ENCODE measurements around the gene HLA-A. TPM values are rescaled to one million over a fixed set of nuclear protein-coding genes. Genes with fewer than 3 reads are reported as not detected.

The HLA-A gene
- total and polyA plus RNA-seq, 7 donors, result 279 to 2,938 (median 402) TPM

DNA sequence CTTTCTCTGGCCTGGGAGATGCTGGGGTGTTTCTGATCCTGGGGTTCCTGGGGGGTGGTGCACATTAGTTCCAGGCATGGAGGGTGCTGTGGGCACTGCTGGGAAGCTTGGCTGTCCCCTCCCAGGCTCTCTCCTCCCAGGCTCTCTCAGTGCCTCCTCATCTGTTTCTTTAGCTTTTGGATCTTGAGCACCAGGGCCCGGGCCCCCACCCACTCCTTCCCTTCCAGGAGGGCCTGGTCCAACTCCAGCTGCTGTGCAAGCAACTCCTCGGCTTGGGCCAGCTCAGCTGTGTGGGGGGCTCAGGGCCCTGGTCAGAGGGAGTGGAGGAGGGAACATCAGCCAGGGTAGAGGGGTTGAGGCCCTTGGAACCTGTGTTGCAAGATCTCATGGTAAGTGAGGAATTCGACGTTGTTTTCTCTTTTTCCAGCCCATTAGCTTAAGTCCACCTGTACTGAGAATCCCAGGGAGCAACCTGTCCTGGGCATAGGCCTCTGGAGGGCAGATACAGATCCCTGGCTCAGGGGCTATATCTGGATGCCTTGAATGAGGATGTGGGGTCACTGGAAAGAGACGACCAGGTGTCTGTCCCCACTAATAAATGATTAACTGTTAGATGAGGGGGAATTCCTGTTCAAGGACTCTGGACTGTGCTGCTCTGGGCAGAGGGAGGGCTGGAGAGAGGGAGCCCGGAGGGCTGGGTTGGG, 34.5 kb upstream of the HLA-A start:
- intact Hi-C loops (cut with DNase I), result no loop called here
- H3K27ac ChIP-seq, result no peak overlapping the region
- WGBS, 2 donors, result 10 to 45% methylated on average over 6 of the region's 6 CpGs

DNA sequence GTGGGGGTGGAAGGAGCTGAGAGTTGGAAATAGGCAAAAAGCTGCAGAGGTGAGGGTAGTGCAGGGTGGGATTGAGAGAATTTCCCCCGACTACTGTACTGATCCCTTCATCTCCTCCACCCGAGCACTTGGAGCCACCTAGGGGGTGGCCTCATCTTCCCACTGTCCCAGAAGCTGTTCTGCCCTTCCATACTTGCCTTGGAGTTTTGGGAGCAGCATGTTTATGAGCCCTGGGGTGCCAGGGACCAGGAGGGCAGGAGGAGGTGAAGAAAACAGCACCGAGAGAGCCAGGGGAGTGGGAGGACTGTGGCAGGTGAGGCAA, 34.0 kb upstream of the HLA-A start:
- H3K27ac ChIP-seq, result no peak overlapping the region
- WGBS, 2 donors, result 69 to 83% methylated on average over 3 of the region's 3 CpGs
- no peaks in the 10 kb centered on the region for H3K27me3 ChIP-seq
- no peak for TF ChIP-seq POLR2AphosphoS5 (IDR thresholded peaks at IDR 0.05)
- TF ChIP-seq EP300 (IDR thresholded peaks at IDR 0.05), result no peak
- no peak overlapping the region for H3K4me3 ChIP-seq
- DNase-seq, result no peak
- H3K4me1 ChIP-seq, result no peaks in the 10 kb centered on the region
- H3K36me3 ChIP-seq, result no peaks in the 10 kb centered on the region
- intact Hi-C loops (cut with DNase I), result no loop called here
- no peaks in the 10 kb centered on the region for H3K9me3 ChIP-seq

More for the DNA sequence above, 34.5 kb upstream of the HLA-A start:
- Histone ChIP-seq H3K9me3 (no peaks in the 10 kb centered on the region), H3K36me3 (no peaks in the 10 kb centered on the region), H3K4me1 (no peaks in the 10 kb centered on the region), H3K4me3 (no peak overlapping the region), H3K27me3 (no peaks in the 10 kb centered on the region)
- DNase-seq, result no peak
- TF ChIP-seq POLR2AphosphoS5 (IDR thresholded peaks at IDR 0.05) (no peak), CTCF (IDR thresholded peaks at IDR 0.05) (no peak), POLR2A (IDR thresholded peaks at IDR 0.05) (no peak), EP300 (IDR thresholded peaks at IDR 0.05) (no peak)

DNA sequence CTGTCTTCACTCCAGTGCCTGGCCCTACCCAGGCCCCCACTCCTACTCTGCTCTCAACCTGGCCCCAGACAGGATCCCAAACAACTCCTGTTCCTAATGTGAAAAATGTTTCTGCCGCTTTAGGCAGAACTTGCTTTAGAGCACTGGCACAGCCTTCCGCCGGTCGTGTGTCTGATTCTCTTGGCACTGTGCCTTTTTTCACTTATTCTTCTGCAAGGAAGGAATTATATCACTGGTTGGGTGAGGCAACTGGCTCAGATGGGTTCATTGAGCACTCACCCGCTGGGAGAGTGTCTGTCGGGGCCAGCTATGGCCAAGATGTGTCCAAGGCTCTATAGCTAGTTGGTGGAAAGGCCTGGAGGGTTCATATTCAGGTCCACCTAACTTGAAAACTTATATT, 33.6 kb upstream of the HLA-A start:
- Histone ChIP-seq H3K4me3 (no peak overlapping the region), H3K4me1 (no peaks in the 10 kb centered on the region), H3K27ac (no peak overlapping the region), H3K9me3 (no peaks in the 10 kb centered on the region), H3K36me3 (no peaks in the 10 kb centered on the region), H3K27me3 (no peaks in the 10 kb centered on the region)
- TF ChIP-seq POLR2AphosphoS5 (IDR thresholded peaks at IDR 0.05), result no peak
- WGBS, 2 donors, result 27 to 62% methylated on average over 6 of the region's 6 CpGs
- no peak for DNase-seq
- intact Hi-C loops (cut with DNase I), result no loop called here

- H3K9me3 ChIP-seq, result no peaks in the 10 kb centered on the region
- WGBS, 2 donors, result 12 to 39% methylated on average over 1 of the region's 1 CpG
- TF ChIP-seq POLR2A (IDR thresholded peaks at IDR 0.05), result no peak
- TF ChIP-seq POLR2AphosphoS5 (IDR thresholded peaks at IDR 0.05), result no peak
- no peak for TF ChIP-seq CTCF (IDR thresholded peaks at IDR 0.05)
- no peak for TF ChIP-seq EP300 (IDR thresholded peaks at IDR 0.05)
- no peak overlapping the region for H3K27ac ChIP-seq
- DNase-seq, result no peak
- no peak overlapping the region for H3K4me3 ChIP-seq
- no peaks in the 10 kb centered on the region for H3K36me3 ChIP-seq
- intact Hi-C loops (cut with DNase I), result no loop called here
- no peaks in the 10 kb centered on the region for H3K27me3 ChIP-seq
- H3K4me1 ChIP-seq, result no peaks in the 10 kb centered on the region
Observed at GRCh38 chr6:29909985-29910384, 32.3 kb upstream of the HLA-A start.

DNA sequence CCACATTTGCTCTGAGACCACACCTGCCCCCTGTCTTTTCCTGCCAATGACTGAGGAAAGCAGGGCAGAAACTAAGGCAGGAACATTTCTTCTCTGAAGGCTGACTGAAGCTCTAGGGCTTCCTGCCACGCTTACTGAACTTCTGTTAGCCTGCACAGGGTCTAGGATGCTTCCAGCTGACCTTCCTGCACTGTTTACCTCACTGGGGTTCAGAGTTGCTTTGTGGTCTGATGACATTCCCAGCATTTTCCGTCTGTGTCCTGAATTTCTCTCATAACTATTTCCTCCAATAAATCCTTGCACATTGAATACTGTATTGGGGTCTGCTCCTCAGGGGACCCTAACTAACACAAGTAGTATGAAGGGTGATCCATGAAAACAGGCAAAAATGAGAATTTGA, 29.5 kb upstream of the HLA-A start:
- H3K36me3 ChIP-seq, result no peaks in the 10 kb centered on the region
- H3K4me1 ChIP-seq, result no peaks in the 10 kb centered on the region
- no peaks in the 10 kb centered on the region for H3K9me3 ChIP-seq
- no peak overlapping the region for H3K27ac ChIP-seq
- no peak overlapping the region for H3K4me3 ChIP-seq
- no peak for DNase-seq
- intact Hi-C loops (cut with DNase I), result no loop called here
- H3K27me3 ChIP-seq, result no peaks in the 10 kb centered on the region
- WGBS, 2 donors, result 79 to 84% methylated on average over 2 of the region's 2 CpGs
- TF ChIP-seq POLR2AphosphoS5 (IDR thresholded peaks at IDR 0.05) (no peak), EP300 (IDR thresholded peaks at IDR 0.05) (no peak), CTCF (IDR thresholded peaks at IDR 0.05) (no peak), POLR2A (IDR thresholded peaks at IDR 0.05) (no peak)

DNA sequence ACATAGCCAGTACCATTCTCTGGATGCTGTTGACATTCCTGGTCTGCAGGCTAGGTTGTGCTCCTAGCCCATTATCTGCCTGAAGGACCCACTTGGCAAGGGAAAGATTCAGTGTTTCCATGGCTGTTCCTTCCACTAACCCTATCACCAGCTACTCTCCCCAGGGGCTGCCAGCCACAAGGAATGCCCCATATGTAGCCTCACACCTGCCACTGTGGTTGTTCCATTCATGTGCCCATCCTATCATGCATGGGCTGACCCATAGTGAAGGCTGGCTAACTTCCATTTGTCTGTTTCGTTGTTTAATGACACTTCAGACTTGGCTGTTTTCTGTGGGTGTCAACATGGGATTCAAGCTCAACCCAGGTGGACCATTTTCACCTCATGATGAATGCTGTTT, 25.6 kb upstream of the HLA-A start:
- intact Hi-C loops (cut with DNase I), result no loop called here
- H3K27me3 ChIP-seq, result no peaks in the 10 kb centered on the region
- H3K4me3 ChIP-seq, result no peak overlapping the region
- 59 to 87% methylated on average over 1 of the region's 1 CpG for WGBS, 2 donors
- no peaks in the 10 kb centered on the region for H3K36me3 ChIP-seq
- no peaks in the 10 kb centered on the region for H3K4me1 ChIP-seq
- H3K9me3 ChIP-seq, result no peaks in the 10 kb centered on the region
- DNase-seq, result no peak
- TF ChIP-seq EP300 (IDR thresholded peaks at IDR 0.05) (no peak), CTCF (IDR thresholded peaks at IDR 0.05) (no peak), POLR2A (IDR thresholded peaks at IDR 0.05) (no peak), POLR2AphosphoS5 (IDR thresholded peaks at IDR 0.05) (no peak)
- no peak overlapping the region for H3K27ac ChIP-seq

Data from sigmoid colon (tissue), 7 donors.